Colonic mucosa (tissue), 4 donors: ENCODE results near the gene BTBD18. TPM values are rescaled to one million over a fixed set of nuclear protein-coding genes. Genes with fewer than 3 reads are reported as not detected.
"Not testable (repeated sequence)": the region's sequence is repeated elsewhere in the genome, so short reads cannot be mapped to it uniquely, and the experiment has no call there.

Experiments
- DNase-seq: peaks from one replicate; pipeline ENCODE4 v3.0.0-alpha.2; 2020
- H3K27ac ChIP-seq: fragments of 200-600 bp; one replicate; pipeline ENCODE4 v1.8.0; 2021
- H3K27me3 ChIP-seq: fragments of 200-600 bp; one replicate; pipeline ENCODE4 v1.8.0; 2021
- H3K36me3 ChIP-seq: fragments of 200-600 bp; one replicate; pipeline ENCODE4 v1.8.0; 2021
- H3K4me1 ChIP-seq: fragments of 200-600 bp; one replicate; pipeline ENCODE4 v1.8.0; 2021; ENCODE audit warnings: mild to moderate bottlenecking
- H3K4me3 ChIP-seq: fragments of 200-600 bp; one replicate; pipeline ENCODE4 v1.8.0; 2021
- H3K9ac ChIP-seq, 2 donors: one replicate each; pipeline ENCODE4 v1.7.0; 2013; ENCODE audit warnings: control low read depth in 2 of 2, low read depth in 2 of 2, low read length in 2 of 2
- H3K9me3 ChIP-seq: fragments of 200-600 bp; one replicate; pipeline ENCODE4 v1.8.0; 2021
- CTCF ChIP-seq: fragments of 200-600 bp; IDR thresholded peaks from one replicate; pipeline ENCODE4 v1.8.0; 2022; ENCODE audit warnings: antibody characterized with exemption, mild to moderate bottlenecking
- intact Hi-C: fragments of 100-400 bp; cut with DNase I; formaldehyde crosslinking; loops from one replicate; pipeline ENCODE4 v1.14.1; 2022
- total RNA-seq, 2 donors: library from RNA; stranded (reverse); fragmentation: NEBNext Ultra II Directional in 1 of 2; extraction: Animal tissue kit (Norgen Biotek cat#: 25700) in 1 of 2; gene quantifications; one replicate each; pipeline ENCODE4 v1.2.1, GENCODE V29; 2021
- donor health status: healthy.
- donor health status: DM: no; HTN: no; CAD: no.
- donor health status: DM: no; HTN: no; CAD: no.

BTBD18 gene
- total RNA-seq, 2 donors from 2014 or later, result not detected

GRCh38 chr11:57732661-57733060, 19.0 kb downstream of the BTBD18 start:
- no peak for TF ChIP-seq CTCF
- H3K9ac ChIP-seq, result no peak overlapping the region
- intact Hi-C loops, result no loop called here
- no peaks in the 10 kb centered on the region for H3K36me3 ChIP-seq
- no peaks in the 10 kb centered on the region for H3K27me3 ChIP-seq
- DNase-seq, result no peak
- no peaks in the 10 kb centered on the region for H3K9me3 ChIP-seq
- H3K4me3 ChIP-seq, result no peak overlapping the region
- H3K27ac ChIP-seq, result no peak overlapping the region
- no peaks in the 10 kb centered on the region for H3K4me1 ChIP-seq

- no peaks in the 10 kb centered on the region for H3K27me3 ChIP-seq
- H3K4me1 ChIP-seq, result no peaks in the 10 kb centered on the region
- H3K4me3 ChIP-seq, result no peak overlapping the region
- no peak for TF ChIP-seq CTCF
- H3K9me3 ChIP-seq, result no peaks in the 10 kb centered on the region
- no peak for DNase-seq
- no peaks in the 10 kb centered on the region for H3K36me3 ChIP-seq
- intact Hi-C loops, result no loop called here
- no peak overlapping the region for H3K9ac ChIP-seq
- no peak overlapping the region for H3K27ac ChIP-seq
Observed at GRCh38 chr11:57729479-57729878, 22.1 kb downstream of the BTBD18 start.

GRCh38 chr11:57728829-57729228, 22.8 kb downstream of the BTBD18 start:
- no peak for TF ChIP-seq CTCF
- Histone ChIP-seq H3K9me3 (no peaks in the 10 kb centered on the region), H3K36me3 (no peaks in the 10 kb centered on the region), H3K4me3 (no peak overlapping the region), H3K27me3 (no peaks in the 10 kb centered on the region), H3K27ac (no peak overlapping the region), H3K4me1 (no peaks in the 10 kb centered on the region), H3K9ac (no peak overlapping the region)
- intact Hi-C loops, result no loop called here
- DNase-seq, result no peak

GRCh38 chr11:57727185-57727584, 24.4 kb downstream of the BTBD18 start:
- DNase-seq, result no peak
- TF ChIP-seq CTCF, result no peak
- intact Hi-C loops, result no loop called here
- no peaks in the 10 kb centered on the region for H3K27me3 ChIP-seq
- H3K4me1 ChIP-seq, result no peaks in the 10 kb centered on the region
- no peak overlapping the region for H3K27ac ChIP-seq
- H3K36me3 ChIP-seq, result no peaks in the 10 kb centered on the region
- no peaks in the 10 kb centered on the region for H3K9me3 ChIP-seq
- no peak overlapping the region for H3K9ac ChIP-seq
- no peak overlapping the region for H3K4me3 ChIP-seq

DNA sequence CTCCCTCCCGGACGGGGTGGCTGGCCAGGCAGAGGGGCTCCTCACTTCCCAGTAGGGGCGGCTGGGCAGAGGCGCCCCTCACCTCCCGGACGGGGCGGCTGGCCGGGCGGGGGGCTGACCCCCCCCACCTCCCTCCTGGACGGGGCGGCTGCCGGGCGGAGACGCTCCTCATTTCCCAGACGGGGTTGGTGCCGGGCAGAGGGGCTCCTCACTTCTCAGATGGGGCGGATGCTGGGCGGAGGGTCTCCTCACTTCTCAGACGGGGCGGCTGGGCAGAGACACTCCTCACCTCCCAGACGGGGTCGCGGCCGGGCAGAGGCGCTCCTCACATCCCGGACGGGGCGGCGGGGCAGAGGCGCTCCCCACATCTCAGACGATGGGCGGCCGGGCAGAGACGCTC, 34.9 kb downstream of the BTBD18 start:
- H3K9me3 ChIP-seq, H3K27me3 ChIP-seq, H3K9ac ChIP-seq, DNase-seq, H3K36me3 ChIP-seq, H3K27ac ChIP-seq, H3K4me3 ChIP-seq, intact Hi-C loops: not testable (repeated sequence)
- peaks cover 20% of the 10 kb centered on the region for H3K4me1 ChIP-seq

DNA sequence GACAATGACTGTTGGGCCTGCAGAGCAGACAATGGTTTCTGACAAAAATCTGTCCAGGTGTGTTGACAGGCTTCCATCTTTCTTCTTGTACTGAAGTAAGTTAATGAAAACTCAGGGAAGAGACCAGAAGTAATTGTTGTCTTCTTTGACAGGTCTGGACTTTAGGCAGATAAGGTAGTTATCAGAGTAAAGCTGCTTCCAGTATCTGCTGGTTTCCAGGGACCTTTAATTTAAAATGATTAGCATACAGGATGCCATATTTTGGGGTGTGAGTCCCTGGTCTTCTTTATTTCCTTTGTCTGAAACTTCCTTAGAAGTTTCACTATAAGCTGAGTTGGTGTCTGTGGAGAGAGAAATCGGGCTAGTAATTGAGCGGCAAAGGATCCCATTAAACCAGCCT, 37.8 kb downstream of the BTBD18 start:
- intact Hi-C loops, result loop anchor here (5.0 kb wide), 1 partner anchor 42 kb away; no protein-coding TSS in a partner anchor

More for the DNA sequence above, 37.8 kb downstream of the BTBD18 start:
- H3K4me3 ChIP-seq, result peak overlapping the region; percentile 64
- H3K9me3 ChIP-seq, result no peaks in the 10 kb centered on the region
- H3K9ac ChIP-seq, result peak overlapping the region in 1 of 2 donors; percentile 100
- H3K36me3 ChIP-seq, result no peaks in the 10 kb centered on the region
- H3K27me3 ChIP-seq, result no peaks in the 10 kb centered on the region
- DNase-seq, result no peak
- peaks cover 24% of the 10 kb centered on the region for H3K4me1 ChIP-seq
- H3K27ac ChIP-seq, result no peak overlapping the region
- no peak for TF ChIP-seq CTCF
